Neuronal stem cell (in vitro differentiated cells): Measurements from ENCODE around the gene ARMC10. TPM values are rescaled to one million over a fixed set of nuclear protein-coding genes. Genes with fewer than 3 reads are reported as not detected.

Experiments
- DNase-seq: peaks from one replicate; pipeline ENCODE4 v3.0.0-alpha.2; 2013; ENCODE audit warnings: low spot score
- H2AFZ ChIP-seq: one replicate; pipeline ENCODE4 v1.6.1; 2013; ENCODE audit warnings: mild to moderate bottlenecking, low read length, inconsistent platforms
- H2AK5ac ChIP-seq: 2 replicates; pipeline ENCODE4 v1.6.1; 2013; ENCODE audit warnings: low read depth, mild to moderate bottlenecking, inconsistent platforms, low read length, moderate library complexity, mixed read lengths
- H2BK120ac ChIP-seq: 2 replicates; pipeline ENCODE4 v1.6.1; 2013; ENCODE audit warnings: low read depth, mild to moderate bottlenecking, inconsistent platforms, low read length, moderate library complexity, mixed read lengths
- H2BK12ac ChIP-seq: one replicate; pipeline ENCODE4 v1.6.1; 2013; ENCODE audit warnings: low read length, inconsistent platforms
- H2BK15ac ChIP-seq: 2 replicates; pipeline ENCODE4 v1.6.1; 2013; ENCODE audit warnings: mild to moderate bottlenecking, low read length, inconsistent platforms, mixed read lengths
- H2BK5ac ChIP-seq: one replicate; pipeline ENCODE4 v1.6.1; 2013; ENCODE audit warnings: inconsistent platforms, mild to moderate bottlenecking, low read length, moderate library complexity
- H3K14ac ChIP-seq: one replicate; pipeline ENCODE4 v1.6.1; 2013; ENCODE audit warnings: low read length, inconsistent platforms
- H3K18ac ChIP-seq: 2 replicates; pipeline ENCODE4 v1.6.1; 2013; ENCODE audit warnings: low read length, inconsistent platforms
- H3K23ac ChIP-seq: 2 replicates; pipeline ENCODE4 v1.6.1; 2013; ENCODE audit warnings: low read depth, mild to moderate bottlenecking, mixed read lengths, low read length, inconsistent platforms; ENCODE audit not compliant: poor library complexity
- H3K27ac ChIP-seq: replicated peaks from 3 replicates; pipeline ENCODE4 v1.5.1; 2013; ENCODE audit warnings: low read length, inconsistent platforms
- H3K27me3 ChIP-seq, 3 experiments: 2 replicates each; pipeline ENCODE4 v1.6.1; 2013; ENCODE audit warnings: low read length in 3 of 3, mild to moderate bottlenecking in 2 of 3, inconsistent platforms in 1 of 3, low read depth in 1 of 3, mixed read lengths in 1 of 3, moderate library complexity in 1 of 3; ENCODE audit not compliant: control insufficient read depth in 3 of 3, insufficient read depth in 3 of 3
- H3K36me3 ChIP-seq, 2 donors: replicated peaks in 1 of 2; 2 replicates each; pipeline ENCODE4 v1.6.1; 2013; ENCODE audit warnings: low read length in 2 of 2; ENCODE audit not compliant: control insufficient read depth in 2 of 2, insufficient read depth in 2 of 2
- H3K4ac ChIP-seq: 2 replicates; pipeline ENCODE4 v1.6.1; 2013; ENCODE audit warnings: inconsistent platforms, mild to moderate bottlenecking, low read length, moderate library complexity
- H3K4me1 ChIP-seq, 2 donors: 1 replicate in 1 of 2; 2 replicates in 1 of 2; pipeline ENCODE4 v1.6.1; 2013; ENCODE audit warnings: low read length in 2 of 2, low read depth in 1 of 2; ENCODE audit not compliant: control insufficient read depth in 2 of 2, insufficient read depth in 1 of 2
- H3K4me2 ChIP-seq: one replicate; pipeline ENCODE4 v1.6.1; 2013; ENCODE audit warnings: mild to moderate bottlenecking, low read length, inconsistent platforms; ENCODE audit not compliant: insufficient read depth, poor library complexity, severe bottlenecking
- H3K4me3 ChIP-seq, 2 donors: 2 replicates each; pipeline ENCODE4 v1.5.1; 2013; ENCODE audit warnings: low read length in 2 of 2, mild to moderate bottlenecking in 2 of 2, inconsistent platforms in 1 of 2, moderate library complexity in 1 of 2
- H3K79me1 ChIP-seq: one replicate; pipeline ENCODE4 v1.6.1; 2013; ENCODE audit warnings: low read depth, mild to moderate bottlenecking, inconsistent platforms, low read length, moderate library complexity
- H3K9ac ChIP-seq: one replicate; pipeline ENCODE4 v1.6.1; 2013; ENCODE audit warnings: mild to moderate bottlenecking, low read depth, low read length, inconsistent platforms; ENCODE audit not compliant: poor library complexity
- H3K9me3 ChIP-seq, 2 donors: replicated peaks in 1 of 2; 2 replicates each; pipeline versions ENCODE3 to v1.6.1; 2013; ENCODE audit warnings: low read length in 2 of 2, mild to moderate bottlenecking in 2 of 2, inconsistent platforms in 1 of 2, low read depth in 1 of 2, mixed read lengths in 1 of 2, moderate library complexity in 1 of 2; ENCODE audit not compliant: control insufficient read depth in 2 of 2, insufficient read depth in 1 of 2
- H4K8ac ChIP-seq: one replicate; pipeline ENCODE4 v1.6.1; 2013; ENCODE audit warnings: low read depth, mild to moderate bottlenecking, inconsistent platforms, low read length, moderate library complexity
- H4K91ac ChIP-seq: one replicate; pipeline ENCODE4 v1.6.1; 2013; ENCODE audit warnings: low read length, low read depth, mild to moderate bottlenecking, inconsistent platforms; ENCODE audit not compliant: poor library complexity
- WGBS, 2 donors: extraction: QIAGEN DNeasy Blood & Tissue Kit; methylation state at CpG; one replicate each; pipeline ENCODE4 v1.1.7; 2013; ENCODE audit warnings: missing lambda C conversion rate in 2 of 2, mixed read lengths in 1 of 2; ENCODE audit not compliant: insufficient read length in 2 of 2, insufficient replicate concordance in 1 of 2; ENCODE audit errors: extremely low coverage in 2 of 2; 5-methylcytosine and 5-hydroxymethylcytosine counted together
- polyA plus RNA-seq, 2 experiments: library from polyadenylated mRNA; stranded (reverse); fragments of 200-250 nt; gene quantifications; one replicate each; pipeline ENCODE4 v1.2.3, GENCODE V29; 2013

Gene ARMC10
- polyA plus RNA-seq (2013, experiment 1 of 2): 27.6 TPM
- 29.7 TPM for polyA plus RNA-seq (2013, experiment 2 of 2)

- Histone ChIP-seq H2BK15ac (no peak within 1 kb of the TSS), H3K14ac (peak within 1 kb of the TSS; percentile 65), H3K9me3 (peaks cover 2 to 5% of the 10 kb centered on the region in 2 donors), H2BK12ac (no peak within 1 kb of the TSS), H2BK120ac (no peak within 1 kb of the TSS), H3K4me3 (peak within 1 kb of the TSS; percentile 61 to 92), H3K4me2 (peak within 1 kb of the TSS; percentile 83), H3K4ac (no peak within 1 kb of the TSS), H3K79me1 (peaks cover 2% of the 10 kb centered on the region), H3K23ac (peak within 1 kb of the TSS; percentile 98), H3K27ac (peak within 1 kb of the TSS; percentile 95), H2AK5ac (no peak within 1 kb of the TSS), H3K27me3 (no peaks in the 10 kb centered on the region), H2AFZ (peak within 1 kb of the TSS; percentile 91), H3K9ac (peak within 1 kb of the TSS; percentile 75), H3K18ac (peak within 1 kb of the TSS; percentile 98), H3K4me1 (peaks cover 0 to 1% of the 10 kb centered on the region in 2 donors), H2BK5ac (peak within 1 kb of the TSS; percentile 99), H3K36me3 (peaks cover 3 to 28% of the 10 kb centered on the region in 2 donors), H4K8ac (no peak within 1 kb of the TSS), H4K91ac (no peak within 1 kb of the TSS)
- peak; percentile 94 for DNase-seq
- no CpG with 5 or more reads among the region's 83 CpGs for WGBS, 2 donors
Measured at GRCh38 chr7:103074519-103075336, at the start of gene ARMC10, which contains the start of gene FBXL13. Gene ARMC10 (plus strand): TSS chr7:103075140. CDS start chr7:103075273, 133 bp downstream. Gene FBXL13 (minus strand): TSS chr7:103074796.

GRCh38 chr7:103025341-103025740, 49.6 kb upstream of the ARMC10 start:
- Histone ChIP-seq H3K79me1 (no peaks in the 10 kb centered on the region), H2BK15ac (no peak overlapping the region), H2BK12ac (no peak overlapping the region), H3K4me1 (no peaks in the 10 kb centered on the region), H2BK120ac (no peak overlapping the region), H2AFZ (no peak overlapping the region), H3K27ac (no peak overlapping the region), H3K4me2 (no peak overlapping the region), H4K91ac (no peak overlapping the region), H3K23ac (no peak overlapping the region), H4K8ac (no peak overlapping the region), H3K36me3 (no peaks in the 10 kb centered on the region), H3K14ac (no peak overlapping the region), H3K4ac (no peak overlapping the region), H2AK5ac (no peak overlapping the region), H3K9ac (no peak overlapping the region), H2BK5ac (no peak overlapping the region), H3K18ac (no peak overlapping the region), H3K9me3 (no peaks in the 10 kb centered on the region), H3K27me3 (no peaks in the 10 kb centered on the region), H3K4me3 (no peak overlapping the region)
- no CpG with 5 or more reads among the region's 3 CpGs for WGBS, 2 donors
- DNase-seq: no peak

GRCh38 chr7:103031024-103031423, 43.9 kb upstream of the ARMC10 start:
- H3K14ac ChIP-seq: no peak overlapping the region
- H3K18ac ChIP-seq: no peak overlapping the region
- no peaks in the 10 kb centered on the region for H3K9me3 ChIP-seq
- H3K27me3 ChIP-seq: no peaks in the 10 kb centered on the region
- no peak overlapping the region for H3K4me2 ChIP-seq
- no peak overlapping the region for H3K23ac ChIP-seq
- no peak overlapping the region for H2AK5ac ChIP-seq
- H2BK15ac ChIP-seq: no peak overlapping the region
- no peak overlapping the region for H3K4me3 ChIP-seq
- no peaks in the 10 kb centered on the region for H3K36me3 ChIP-seq
- H3K27ac ChIP-seq: no peak overlapping the region
- no peak overlapping the region for H2BK120ac ChIP-seq
- H3K4me1 ChIP-seq: no peaks in the 10 kb centered on the region
- no peak for DNase-seq
- no peak overlapping the region for H2BK5ac ChIP-seq
- no peak overlapping the region for H2BK12ac ChIP-seq
- no peak overlapping the region for H4K8ac ChIP-seq
- no peak overlapping the region for H2AFZ ChIP-seq
- no CpG with 5 or more reads among the region's 1 CpG for WGBS, 2 donors
- H3K4ac ChIP-seq: no peak overlapping the region
- H3K9ac ChIP-seq: no peak overlapping the region
- no peak overlapping the region for H4K91ac ChIP-seq
- no peaks in the 10 kb centered on the region for H3K79me1 ChIP-seq

- no peak overlapping the region for H3K4me2 ChIP-seq
- no peak for DNase-seq
- no peak overlapping the region for H4K91ac ChIP-seq
- no peak overlapping the region for H2BK5ac ChIP-seq
- no peak overlapping the region for H2BK120ac ChIP-seq
- no peak overlapping the region for H4K8ac ChIP-seq
- H2BK12ac ChIP-seq: no peak overlapping the region
- no peak overlapping the region for H3K27ac ChIP-seq
- no peak overlapping the region for H3K9ac ChIP-seq
- H3K4me1 ChIP-seq: no peaks in the 10 kb centered on the region
- no peak overlapping the region for H3K14ac ChIP-seq
- no peak overlapping the region for H2AFZ ChIP-seq
- no peaks in the 10 kb centered on the region for H3K9me3 ChIP-seq
- no peaks in the 10 kb centered on the region for H3K27me3 ChIP-seq
- no peaks in the 10 kb centered on the region for H3K36me3 ChIP-seq
- no peaks in the 10 kb centered on the region for H3K79me1 ChIP-seq
- H2AK5ac ChIP-seq: no peak overlapping the region
- no peak overlapping the region for H3K18ac ChIP-seq
- WGBS, 2 donors: 100% methylated on average over 1 of the region's 1 CpG; no CpG with 5 or more reads in 1 of the 2 donors
- H3K4ac ChIP-seq: no peak overlapping the region
- no peak overlapping the region for H3K23ac ChIP-seq
- H2BK15ac ChIP-seq: no peak overlapping the region
- no peak overlapping the region for H3K4me3 ChIP-seq
Measured at GRCh38 chr7:103031781-103032180, 43.2 kb upstream of the ARMC10 start.
